Fibroblast of lung (primary cell): ENCODE measurements around the gene FSHR. TPM values are rescaled to one million over a fixed set of nuclear protein-coding genes. Genes with fewer than 3 reads are reported as not detected.

ENCODE experiments used
- DNase-seq, 2 donors: peaks; one replicate each; pipeline versions ENCODE4 v3.0.0 to v3.0.0-alpha.2; 2010; ENCODE audit warnings: low read depth in 2 of 2
- H2AFZ ChIP-seq: 2 replicates; pipeline ENCODE4 v1.5.1; 2012; ENCODE audit warnings: low read length, control low read depth, inconsistent platforms
- H3K27ac ChIP-seq: 2 replicates; pipeline ENCODE4 v1.5.1; 2011; ENCODE audit warnings: low read length, control low read depth; ENCODE audit not compliant: insufficient read depth
- H3K27me3 ChIP-seq: 2 replicates; pipeline ENCODE4 v1.5.1; 2011; ENCODE audit warnings: mild to moderate bottlenecking, low read length; ENCODE audit not compliant: control insufficient read depth, insufficient read depth
- H3K36me3 ChIP-seq: 2 replicates; pipeline ENCODE4 v1.5.1; 2011; ENCODE audit warnings: low read length; ENCODE audit not compliant: control insufficient read depth, insufficient read depth
- H3K4me1 ChIP-seq: 2 replicates; pipeline ENCODE4 v1.5.1; 2011; ENCODE audit warnings: low read length; ENCODE audit not compliant: control insufficient read depth, insufficient read depth; ENCODE audit errors: extremely low read depth
- H3K4me2 ChIP-seq: 2 replicates; pipeline ENCODE4 v1.5.1; 2011; ENCODE audit warnings: low read length, control low read depth; ENCODE audit not compliant: insufficient read depth; ENCODE audit errors: extremely low read depth
- H3K4me3 ChIP-seq, 4 experiments: fragments of 200-600 bp in 1 of 4; sonication (generic) in 1 of 4; replicated peaks in 1 of 4; 2 replicates each; pipeline ENCODE4 v1.5.1; 2011 to 2016; ENCODE audit warnings: low read length in 4 of 4, low read depth in 3 of 4, mild to moderate bottlenecking in 3 of 4, control low read depth in 2 of 4, inconsistent platforms in 1 of 4, mixed read lengths in 1 of 4; ENCODE audit not compliant: insufficient read depth in 1 of 4; ENCODE audit errors: control extremely low read depth in 1 of 4
- H3K79me2 ChIP-seq: 2 replicates; pipeline ENCODE4 v1.5.1; 2012; ENCODE audit warnings: mild to moderate bottlenecking, low read length, inconsistent platforms; ENCODE audit not compliant: control insufficient read depth, insufficient read depth
- H3K9ac ChIP-seq: 2 replicates; pipeline ENCODE4 v1.5.1; 2011; ENCODE audit warnings: mild to moderate bottlenecking, low read length, control low read depth; ENCODE audit not compliant: insufficient read depth
- H3K9me3 ChIP-seq: 2 replicates; pipeline ENCODE4 v1.5.1; 2012; ENCODE audit warnings: low read depth, low read length; ENCODE audit not compliant: control insufficient read depth, insufficient read depth
- H4K20me1 ChIP-seq: 2 replicates; pipeline ENCODE4 v1.5.1; 2011; ENCODE audit warnings: low read length; ENCODE audit not compliant: control insufficient read depth, insufficient read depth; ENCODE audit errors: extremely low read depth
- CTCF ChIP-seq, 2 donors: IDR thresholded peaks in 1 of 2; conservative IDR thresholded peaks in 1 of 2; 1 replicate in 1 of 2; 2 replicates in 1 of 2; pipeline ENCODE4 v1.5.1; 2011 to 2012; ENCODE audit warnings: low read length in 2 of 2, control low read depth in 1 of 2, inconsistent platforms in 1 of 2, low read depth in 1 of 2, mild to moderate bottlenecking in 1 of 2
- EZH2 ChIP-seq: IDR thresholded peaks from 2 replicates; pipeline ENCODE4 v1.5.1; 2012; ENCODE audit warnings: low read length, control low read depth, mild to moderate bottlenecking; ENCODE audit errors: missing control alignments
- polyA plus RNA-seq, 2 donors: library from polyadenylated mRNA; depleted of rRNA in 1 of 2; stranded (reverse) in 1 of 2; unstranded in 1 of 2; fragments of >200 nt; gene quantifications; 2 replicates each; pipeline ENCODE4 v1.2.1, GENCODE V29; 2011 to 2012; ENCODE audit warnings: missing spikeins in 1 of 2
- total RNA-seq: library from RNA; depleted of rRNA; stranded (reverse); fragments of >200 nt; gene quantifications from 2 replicates; pipeline ENCODE4 v1.2.1, GENCODE V29; 2014

Gene FSHR
- total and polyA plus RNA-seq, 2 donors (not counting 1 experiment from before 2014, with no cell fraction given), result not detected

DNA sequence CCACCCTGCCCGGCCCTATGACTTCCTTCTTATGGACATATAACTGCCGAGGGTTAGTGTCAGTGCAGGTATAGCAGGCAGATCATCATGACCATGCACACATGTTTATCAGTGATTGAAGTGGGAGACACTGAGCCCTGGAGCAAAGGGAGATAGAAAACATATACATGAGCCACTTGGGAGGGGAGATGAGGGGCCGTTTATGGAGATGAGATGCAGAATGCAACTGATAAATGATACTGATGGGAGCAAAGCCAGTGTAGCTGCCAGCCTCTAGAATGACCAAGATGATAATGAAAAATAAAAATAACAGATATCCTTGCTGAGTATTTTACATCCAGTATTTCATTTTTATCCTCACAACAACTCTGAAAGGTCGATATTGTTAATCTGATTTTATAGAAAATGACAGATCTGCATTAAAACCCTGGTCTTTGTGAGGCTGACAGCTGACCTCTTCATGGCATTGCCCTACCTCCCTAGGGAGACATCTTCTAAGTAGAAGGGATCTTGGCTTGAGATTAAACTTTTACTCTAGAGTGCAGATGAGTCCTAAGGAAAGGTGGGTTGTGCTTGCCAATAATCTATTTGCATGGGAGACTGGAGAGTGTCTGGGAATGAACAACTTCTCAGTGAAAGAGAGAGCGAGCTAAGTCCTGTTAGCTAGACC lies 220.4 kb downstream of the FSHR start:
- TF ChIP-seq EZH2 (no peak), CTCF (conservative IDR thresholded peaks at IDR 0.05 in 1 of 2, IDR thresholded peaks at IDR 0.05 in 1 of 2; ENCODE audit: low read depth in 1 of 2, low read length in 2 of 2) (no peak)
- H3K9ac ChIP-seq, result no peak overlapping the region
- no peak overlapping the region for H3K4me2 ChIP-seq

DNA sequence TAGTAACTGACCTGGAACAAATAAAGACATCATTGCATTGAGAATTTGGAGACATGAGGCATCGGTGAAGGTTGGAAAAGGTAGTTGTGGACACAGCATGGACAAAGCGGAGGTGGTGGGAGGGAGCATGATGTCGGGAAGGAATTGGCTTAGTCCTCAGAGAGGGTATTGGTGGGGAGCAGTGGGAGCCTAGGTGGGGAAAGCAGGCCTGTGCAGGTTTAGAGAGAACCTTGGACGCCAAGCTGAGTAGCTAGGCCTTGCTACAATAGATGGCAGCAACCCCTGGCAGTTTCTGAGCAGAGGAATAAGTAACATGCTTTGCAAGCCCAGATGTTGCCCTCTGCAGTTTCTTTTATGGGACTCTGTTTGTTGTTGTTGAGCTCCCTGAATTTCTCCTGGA lies 221.6 kb downstream of the FSHR start:
- H4K20me1 ChIP-seq, result no peaks in the 10 kb centered on the region
- H3K27ac ChIP-seq, result no peak overlapping the region
- H3K9ac ChIP-seq, result no peak overlapping the region

More for the DNA sequence above, 220.4 kb downstream of the FSHR start:
- DNase-seq, result no peak
- H3K9me3 ChIP-seq, result no peaks in the 10 kb centered on the region
- no peaks in the 10 kb centered on the region for H3K4me1 ChIP-seq
- no peaks in the 10 kb centered on the region for H3K79me2 ChIP-seq
- H4K20me1 ChIP-seq, result no peaks in the 10 kb centered on the region
- H2AFZ ChIP-seq, result no peak overlapping the region
- H3K36me3 ChIP-seq, result no peaks in the 10 kb centered on the region
- no peak overlapping the region for H3K4me3 ChIP-seq
- no peak overlapping the region for H3K27ac ChIP-seq
- no peaks in the 10 kb centered on the region for H3K27me3 ChIP-seq

More for the DNA sequence above, 221.6 kb downstream of the FSHR start:
- Histone ChIP-seq H3K36me3 (no peaks in the 10 kb centered on the region), H3K4me3 (no peak overlapping the region), H3K4me2 (no peak overlapping the region), H3K79me2 (no peaks in the 10 kb centered on the region), H3K27me3 (no peaks in the 10 kb centered on the region), H3K9me3 (no peaks in the 10 kb centered on the region), H2AFZ (no peak overlapping the region), H3K4me1 (no peaks in the 10 kb centered on the region)
- no peak for DNase-seq
- no peak for TF ChIP-seq EZH2
- TF ChIP-seq CTCF (conservative IDR thresholded peaks at IDR 0.05 in 1 of 2, IDR thresholded peaks at IDR 0.05 in 1 of 2; ENCODE audit: low read depth in 1 of 2, low read length in 2 of 2), result no peak
